HT-29 (cell line): ENCODE results near the gene MGAT5B. TPM values are rescaled to one million over a fixed set of nuclear protein-coding genes. Genes with fewer than 3 reads are reported as not detected.

ENCODE experiments used
- DNase-seq: peaks from one replicate; pipeline ENCODE4 v3.0.0-alpha.2; 2015; ENCODE audit warnings: low spot score
- total RNA-seq: library from RNA; depleted of rRNA; stranded (reverse); fragments of >200 nt; shearing (Covaris generic); gene quantifications from 2 replicates; pipeline ENCODE4 v1.2.3, GENCODE V29; 2014

The MGAT5B gene
- total RNA-seq, 1 experiment from 2014 or later = not detected

GRCh38 chr17:76948301-76948700 is 80.1 kb downstream of the MGAT5B start:
- no peak for DNase-seq

DNA sequence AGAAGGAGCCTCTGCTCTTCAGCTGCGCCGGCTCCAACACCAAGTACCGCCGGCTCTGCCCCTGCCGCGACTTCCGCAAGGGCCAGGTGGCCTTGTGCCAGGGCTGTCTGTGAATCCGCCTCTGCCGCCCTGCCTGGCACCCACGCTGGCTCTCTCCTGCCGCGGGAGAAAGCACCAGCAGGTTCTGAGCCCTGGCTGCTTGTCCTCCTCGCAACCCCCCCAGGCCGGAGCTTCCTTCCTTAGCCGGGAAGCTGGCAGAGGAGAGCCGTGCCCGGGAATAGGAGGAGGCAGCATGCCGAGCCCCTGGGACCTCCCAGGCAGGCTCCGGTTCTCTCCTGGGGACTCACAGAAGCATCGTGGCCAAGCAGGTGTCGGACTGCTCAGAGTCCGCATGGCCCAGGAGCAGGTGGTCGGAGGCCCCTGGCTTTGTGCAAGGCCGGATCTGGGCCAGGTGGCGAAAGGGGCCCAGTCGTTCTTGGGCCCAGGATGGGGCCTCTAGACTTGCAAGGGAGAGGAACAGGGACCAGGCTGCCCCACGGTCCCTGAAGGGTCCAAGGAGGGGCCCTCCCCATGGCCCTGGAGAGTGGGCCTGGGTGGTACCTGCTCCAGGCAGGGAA is 80.6 kb downstream of the MGAT5B start:
- DNase-seq = peak; percentile 38

DNA sequence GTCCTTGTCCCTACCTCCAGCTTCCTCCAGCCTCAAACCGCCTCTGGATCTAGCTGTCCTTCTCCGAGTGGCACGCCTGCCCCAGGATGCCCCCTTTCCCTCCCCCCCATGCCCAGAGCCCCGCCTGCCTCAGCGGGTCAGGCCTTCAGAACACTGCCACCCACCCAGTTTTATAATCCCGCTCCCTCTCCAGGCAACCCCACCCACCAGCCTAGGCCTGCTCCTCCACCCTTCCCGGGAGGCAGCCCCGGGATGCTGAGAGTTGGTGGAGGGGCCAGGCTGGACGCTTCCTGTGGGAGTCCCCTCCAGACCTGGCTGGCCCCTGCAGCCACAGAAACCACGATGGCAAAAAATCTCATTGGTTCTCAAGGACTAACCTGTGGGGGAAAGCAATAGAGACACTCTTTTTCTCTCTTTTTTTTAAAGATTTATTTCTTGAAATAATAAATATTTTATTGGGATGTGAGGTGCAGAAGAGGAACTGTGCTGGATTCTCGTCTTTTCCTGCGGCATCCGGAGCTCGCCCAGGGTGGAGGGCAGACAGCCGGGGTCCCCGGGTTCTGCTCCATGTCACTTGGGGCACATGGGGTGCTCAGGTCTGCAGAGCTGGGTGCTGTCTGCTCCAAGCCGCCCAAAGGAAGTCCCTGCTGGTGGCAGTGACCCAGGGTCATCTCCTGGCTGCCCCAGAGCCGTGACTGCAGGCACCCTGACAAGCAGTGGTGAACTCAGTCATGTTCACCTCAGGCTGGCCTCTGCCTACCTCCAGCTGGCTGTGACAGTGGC is 81.9 kb downstream of the MGAT5B start:
- DNase-seq = no peak

DNA sequence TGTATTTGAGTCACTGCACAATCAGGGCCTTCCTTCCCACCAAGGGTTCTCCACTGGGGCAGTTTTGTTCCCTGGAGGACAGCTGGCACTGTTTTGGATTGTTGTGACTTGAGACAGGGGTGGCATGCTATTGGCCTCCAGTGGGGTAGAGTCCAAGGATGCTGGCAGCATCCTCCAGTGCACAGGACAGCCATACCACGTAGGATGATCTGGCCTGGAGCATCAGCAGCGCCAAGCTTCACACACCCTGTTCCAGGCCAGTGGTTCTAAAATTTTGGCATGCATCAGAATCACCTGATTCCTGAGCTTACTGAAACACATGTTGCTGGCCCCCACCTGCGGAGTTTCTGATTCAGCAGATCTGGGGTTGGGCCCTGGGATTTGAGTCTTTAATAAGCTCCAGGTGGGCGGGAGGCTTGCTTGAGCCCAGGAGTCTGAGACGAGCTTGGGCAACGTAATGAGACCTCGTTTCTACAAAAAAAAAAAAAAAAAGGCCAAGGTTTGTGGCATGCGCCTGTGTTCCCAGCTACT is 83.2 kb downstream of the MGAT5B start:
- no peak for DNase-seq

DNA sequence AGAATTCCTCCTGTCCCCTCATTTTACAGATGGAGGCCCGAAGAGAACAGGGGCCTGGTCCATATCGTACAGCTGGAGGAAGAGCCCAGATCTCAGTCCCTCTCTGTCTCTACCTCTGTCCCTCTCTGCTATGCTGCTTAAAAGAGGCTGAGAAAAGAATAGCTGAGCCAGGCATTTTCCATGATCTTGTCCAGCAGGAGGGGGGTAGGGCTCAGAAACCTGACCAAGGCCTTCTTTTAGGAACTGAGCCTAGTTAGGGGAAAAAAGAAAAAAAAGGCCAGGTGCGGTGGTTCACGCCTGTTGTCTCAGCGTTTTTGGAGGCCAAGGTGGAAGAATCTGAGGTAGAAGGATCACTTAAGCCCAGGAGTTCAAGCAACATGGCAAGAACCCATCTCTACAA is 84.2 kb downstream of the MGAT5B start:
- no peak for DNase-seq

DNA sequence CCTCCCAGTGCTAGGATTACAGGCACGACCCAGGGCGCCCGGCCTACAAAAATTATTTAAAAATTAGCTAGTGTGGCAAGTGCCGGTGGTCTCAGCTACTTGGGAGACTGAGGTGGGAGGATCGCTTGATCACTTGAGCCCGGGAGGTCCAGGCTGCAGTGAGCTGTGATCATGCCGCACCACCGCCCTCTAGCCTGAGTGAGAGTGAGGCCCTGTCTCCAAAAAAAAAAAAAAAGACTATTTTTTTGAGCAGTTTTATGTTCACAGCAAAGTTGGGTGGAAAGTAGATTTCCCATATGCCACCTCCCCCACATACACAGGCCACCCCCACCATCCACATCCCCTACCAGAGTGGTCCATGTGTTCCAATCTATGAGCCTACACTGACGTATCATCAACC is 84.9 kb downstream of the MGAT5B start:
- no peak for DNase-seq

GRCh38 chr17:76953946-76954345 is 85.7 kb downstream of the MGAT5B start:
- DNase-seq = no peak

- DNase-seq = no peak
Measured at GRCh38 chr17:76955191-76955590, 87.0 kb downstream of the MGAT5B start.

GRCh38 chr17:76956846-76957540 is 88.8 kb downstream of the MGAT5B start:
- no peak for DNase-seq

GRCh38 chr17:76957678-76958464 is 89.7 kb downstream of the MGAT5B start:
- DNase-seq = no peak

GRCh38 chr17:76958974-76959373 is 90.8 kb downstream of the MGAT5B start:
- DNase-seq = no peak

- no peak for DNase-seq
Measured at GRCh38 chr17:76961869-76962268, 93.7 kb downstream of the MGAT5B start.

DNA sequence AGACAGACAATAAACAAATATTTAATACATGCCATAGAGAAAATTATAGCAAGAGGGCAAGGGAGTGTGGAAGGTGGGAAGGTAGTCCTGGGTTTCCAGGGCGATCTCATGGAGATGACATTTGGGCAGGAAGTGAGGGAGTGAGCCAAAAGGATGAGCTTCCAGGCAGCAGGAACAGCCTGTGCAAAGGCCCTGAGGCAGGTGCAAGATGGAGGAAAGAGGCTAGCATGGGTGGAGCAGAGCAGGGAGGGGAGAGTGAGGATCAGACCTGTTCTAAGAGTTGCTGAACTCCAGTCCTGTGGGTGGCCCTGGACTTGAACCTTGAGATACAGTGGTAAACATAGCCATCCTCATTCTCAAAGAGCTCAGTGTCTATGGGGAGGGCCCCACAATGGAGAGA is 94.7 kb downstream of the MGAT5B start:
- no peak for DNase-seq

GRCh38 chr17:76966016-76966415 is 97.8 kb downstream of the MGAT5B start:
- DNase-seq = no peak

DNA sequence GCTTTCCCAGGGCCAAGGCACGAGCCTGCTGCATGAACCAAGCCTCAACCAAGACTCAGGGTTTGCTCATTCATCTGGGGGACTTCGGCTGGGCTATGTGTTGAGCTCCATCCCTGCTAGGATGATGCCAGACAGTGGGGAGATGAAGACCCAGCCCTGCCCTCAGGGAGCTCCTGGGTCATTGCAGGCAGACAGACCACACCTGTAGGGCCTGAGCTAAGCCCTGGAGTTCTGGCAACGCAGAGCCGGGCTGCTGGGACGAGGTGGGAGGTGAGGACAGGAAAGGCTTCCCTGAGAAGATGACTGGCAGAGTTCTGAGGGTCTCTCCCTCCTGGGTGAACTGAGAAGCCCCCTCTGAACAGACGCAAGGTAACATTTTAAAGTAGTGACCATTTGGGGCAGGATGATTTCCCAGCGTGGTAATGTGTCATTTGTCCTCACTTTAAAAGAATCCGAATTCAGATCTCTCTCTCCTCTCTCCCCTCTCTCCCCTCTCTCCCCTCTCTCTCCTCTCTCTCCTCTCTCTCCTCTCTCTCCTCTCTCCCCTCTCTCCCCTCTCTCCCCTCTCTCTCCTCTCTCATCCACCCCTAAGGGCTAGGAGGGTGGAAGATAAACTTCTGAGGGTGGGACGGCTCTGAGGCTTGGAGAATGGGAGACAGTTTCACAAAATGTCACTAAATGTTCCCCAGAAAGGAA is 98.4 kb downstream of the MGAT5B start:
- DNase-seq = no peak

DNA sequence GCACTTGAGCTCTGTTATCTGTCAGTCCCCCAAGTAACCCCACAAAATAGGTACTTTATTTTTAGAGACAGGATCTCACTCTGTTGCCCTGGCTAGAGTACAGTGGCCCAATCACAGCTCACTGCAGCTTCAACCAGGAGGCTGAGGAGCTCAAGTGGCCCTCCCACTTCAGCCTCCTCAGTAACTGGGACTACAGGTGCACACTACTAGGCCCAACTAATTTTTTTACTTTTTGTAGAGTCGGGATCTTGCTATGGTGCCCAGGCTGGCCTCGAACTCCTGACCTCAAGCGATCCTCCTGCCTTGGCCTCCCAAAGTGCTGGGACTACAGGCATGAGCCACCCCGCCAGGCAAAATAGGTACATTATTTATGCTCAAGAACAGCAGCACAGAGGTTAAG is 99.6 kb downstream of the MGAT5B start:
- DNase-seq = no peak

DNA sequence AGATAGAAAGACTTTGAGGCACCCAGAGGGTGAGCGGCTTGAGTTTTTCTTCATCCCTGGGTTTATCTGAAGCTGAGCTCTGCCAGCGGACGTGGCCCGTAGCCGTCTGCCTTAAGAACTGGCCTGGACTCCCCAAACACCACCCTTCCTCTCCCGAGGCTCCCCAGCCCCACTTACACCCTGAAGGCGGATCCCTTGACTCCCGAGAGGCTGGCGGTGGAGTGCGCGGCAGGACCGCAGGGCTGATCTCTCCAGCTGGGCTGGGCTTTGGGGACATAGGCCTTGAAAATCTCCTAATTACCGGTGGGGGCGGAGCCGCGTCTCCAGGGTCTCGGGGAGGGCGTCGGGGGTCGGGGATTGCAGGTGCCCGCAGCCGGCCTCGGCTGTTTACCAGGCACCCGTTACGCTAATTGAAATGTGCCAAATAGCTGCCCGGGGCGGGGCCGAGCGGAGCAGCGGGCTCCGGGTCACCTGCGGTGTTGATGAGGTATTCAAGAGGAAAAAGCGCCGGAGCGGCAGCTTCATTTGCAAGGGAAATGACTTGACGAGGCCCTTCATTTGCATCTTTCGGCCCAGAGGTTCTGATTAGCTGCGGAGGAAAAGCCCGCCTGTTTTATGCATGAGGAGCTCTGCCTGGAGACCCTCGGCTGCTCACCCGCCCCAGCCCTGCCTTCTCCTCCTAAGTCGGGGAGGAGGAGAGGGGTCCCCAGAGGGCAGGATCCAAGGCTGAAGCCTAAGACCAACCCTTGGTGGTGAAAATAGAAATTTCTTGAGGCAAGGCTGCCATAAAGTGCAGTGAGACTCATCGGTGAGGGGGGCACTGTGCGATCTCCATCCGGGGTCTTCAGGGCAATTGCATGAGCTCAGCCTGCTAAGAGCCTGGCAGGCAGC is 100.7 kb downstream of the MGAT5B start:
- peak; percentile 62 for DNase-seq

DNA sequence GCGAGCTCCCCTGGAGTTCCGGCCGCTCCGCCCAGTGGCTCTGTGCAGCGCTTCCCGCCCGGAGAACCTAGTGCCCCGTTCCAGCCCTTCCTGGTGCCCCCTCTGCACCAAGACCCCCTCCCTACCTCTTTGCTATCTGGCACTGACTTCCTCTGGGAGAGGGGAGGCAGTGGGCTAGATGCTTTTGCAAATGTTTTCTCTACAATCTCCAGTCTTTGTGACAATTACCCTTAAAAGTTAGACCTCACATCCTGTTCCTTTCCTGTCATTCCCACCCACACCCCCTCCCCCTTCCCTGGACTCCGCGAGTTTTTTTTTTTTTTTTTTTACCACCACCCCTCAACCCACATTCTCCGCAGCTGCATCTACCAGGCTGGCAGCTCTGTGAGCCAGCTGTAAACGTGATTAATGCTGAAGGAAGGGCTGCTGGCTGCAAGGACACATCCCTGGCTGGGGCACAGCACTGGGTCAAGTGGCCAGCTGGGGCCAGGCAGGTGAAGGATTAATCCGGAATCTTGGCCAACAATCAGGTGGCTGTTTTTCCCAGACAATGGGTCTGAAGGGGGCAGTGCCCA is 101.5 kb downstream of the MGAT5B start:
- peak; percentile 66 for DNase-seq

DNA sequence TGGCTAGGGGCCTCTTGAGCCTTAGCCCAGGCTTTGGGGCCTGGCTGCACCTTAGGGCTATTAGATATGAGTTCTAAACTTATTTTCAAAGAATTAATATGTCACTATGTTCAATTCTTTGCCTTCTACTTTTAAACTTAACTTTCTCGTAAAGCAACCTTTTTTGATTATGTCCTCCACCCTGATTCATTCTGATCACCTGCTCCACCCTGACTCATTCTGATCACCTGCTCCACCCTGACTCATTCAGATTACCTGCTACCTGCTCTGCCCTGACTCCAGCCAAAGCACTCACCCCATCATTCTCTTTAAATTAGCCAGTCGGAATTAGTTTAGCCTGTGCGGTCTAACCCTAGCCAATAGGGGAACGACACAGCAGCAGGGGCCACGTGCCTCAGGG is 102.0 kb downstream of the MGAT5B start:
- DNase-seq = peak; percentile 45
